Glutamatergic neuron (in vitro differentiated cells): ENCODE results near the gene RAB20. TPM values are rescaled to one million over a fixed set of nuclear protein-coding genes. Genes with fewer than 3 reads are reported as not detected.
"Not testable (repeated sequence)": the region's sequence is repeated elsewhere in the genome, so short reads cannot be mapped to it uniquely, and the experiment has no call there.

Experiments
- DNase-seq: peaks from one replicate; pipeline ENCODE4 v3.0.0; 2022
- H3K27ac Mint-ChIP-seq: one replicate; pipeline ENCODE4 v1.8.0; 2020; ENCODE audit warnings: mild to moderate bottlenecking, mixed read lengths, inconsistent platforms; ENCODE audit not compliant: unreplicated experiment
- H3K27me3 Mint-ChIP-seq: one replicate; pipeline ENCODE4 v1.8.0; 2020; ENCODE audit warnings: mild to moderate bottlenecking, moderate library complexity, mixed read lengths, inconsistent platforms; ENCODE audit not compliant: unreplicated experiment
- H3K36me3 Mint-ChIP-seq: one replicate; pipeline ENCODE4 v1.8.0; 2020; ENCODE audit warnings: mild to moderate bottlenecking, mixed read lengths, inconsistent platforms; ENCODE audit not compliant: unreplicated experiment
- H3K4me1 Mint-ChIP-seq: one replicate; pipeline ENCODE4 v1.8.0; 2020; ENCODE audit warnings: mild to moderate bottlenecking, low read depth, mixed read lengths, inconsistent platforms; ENCODE audit not compliant: unreplicated experiment
- H3K4me3 Mint-ChIP-seq: one replicate; pipeline ENCODE4 v1.8.0; 2020; ENCODE audit warnings: mild to moderate bottlenecking, mixed read lengths, inconsistent platforms; ENCODE audit not compliant: unreplicated experiment
- H3K9me3 Mint-ChIP-seq: one replicate; pipeline ENCODE4 v1.8.0; 2020; ENCODE audit warnings: mild to moderate bottlenecking, moderate library complexity, mixed read lengths, inconsistent platforms; ENCODE audit not compliant: unreplicated experiment
- CTCF ChIP-seq: fragments of 200-600 bp; sonication (generic); IDR thresholded peaks from one replicate; pipeline ENCODE4 v1.5.0; 2021; ENCODE audit not compliant: partially characterized antibody, unreplicated experiment
- total RNA-seq: library from RNA; stranded (reverse); fragmentation: NEBNext Ultra II Directional; extraction: Animal tissue kit (Norgen Biotek cat#: 25700); gene quantifications from one replicate; pipeline ENCODE4 v1.2.1, GENCODE V29; 2021; ENCODE audit not compliant: unreplicated experiment

RAB20 gene
- total RNA-seq, 1 donor from 2014 or later = 1.7 TPM

GRCh38 chr13:110538632-110539031 lies 22.9 kb downstream of the RAB20 start:
- H3K27ac Mint-ChIP-seq = no peak overlapping the region
- H3K9me3 Mint-ChIP-seq = no peaks in the 10 kb centered on the region
- no peak for TF ChIP-seq CTCF
- H3K36me3 Mint-ChIP-seq = no peaks in the 10 kb centered on the region
- peak; percentile 56 for DNase-seq
- peaks cover 4% of the 10 kb centered on the region for H3K4me1 Mint-ChIP-seq
- no peaks in the 10 kb centered on the region for H3K27me3 Mint-ChIP-seq
- no peak overlapping the region for H3K4me3 Mint-ChIP-seq

GRCh38 chr13:110536006-110536693 lies 25.4 kb downstream of the RAB20 start:
- Mint-ChIP-seq H3K36me3 (no peaks in the 10 kb centered on the region), H3K4me3 (no peak overlapping the region), H3K27me3 (no peaks in the 10 kb centered on the region), H3K4me1 (peaks cover 4% of the 10 kb centered on the region), H3K27ac (no peak overlapping the region), H3K9me3 (no peaks in the 10 kb centered on the region)
- peak; percentile 4 for DNase-seq
- TF ChIP-seq CTCF = no peak

DNA sequence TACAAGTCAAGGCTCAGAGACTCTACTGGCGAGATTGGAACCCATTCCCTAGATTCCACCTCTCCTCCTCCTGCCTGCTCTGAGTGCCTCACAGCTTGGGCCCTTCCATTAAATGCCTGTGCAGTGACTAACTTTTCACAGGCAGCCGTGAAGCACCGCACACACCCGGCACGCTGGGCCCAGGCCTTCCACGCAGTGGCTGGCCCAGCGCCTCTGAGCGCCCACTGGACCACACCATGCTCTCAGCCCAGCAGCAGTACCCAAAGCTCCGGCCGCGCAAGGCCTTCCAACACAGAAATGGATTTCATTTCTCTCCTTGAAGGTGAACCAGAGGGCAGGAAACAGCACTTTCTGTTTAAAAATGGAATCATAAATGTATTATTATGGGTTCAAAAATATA lies 26.0 kb downstream of the RAB20 start:
- no peaks in the 10 kb centered on the region for H3K9me3 Mint-ChIP-seq
- no peak overlapping the region for H3K4me3 Mint-ChIP-seq
- H3K4me1 Mint-ChIP-seq = peaks cover 4% of the 10 kb centered on the region
- no peak for TF ChIP-seq CTCF
- no peaks in the 10 kb centered on the region for H3K36me3 Mint-ChIP-seq
- peak; percentile 2 for DNase-seq
- H3K27me3 Mint-ChIP-seq = peaks cover 2% of the 10 kb centered on the region
- H3K27ac Mint-ChIP-seq = no peak overlapping the region

- no peak for TF ChIP-seq CTCF
- peaks cover 6% of the 10 kb centered on the region for H3K4me1 Mint-ChIP-seq
- DNase-seq = no peak
- H3K27me3 Mint-ChIP-seq = peaks cover 2% of the 10 kb centered on the region
- no peak overlapping the region for H3K27ac Mint-ChIP-seq
- H3K9me3 Mint-ChIP-seq = no peaks in the 10 kb centered on the region
- H3K4me3 Mint-ChIP-seq = no peak overlapping the region
- no peaks in the 10 kb centered on the region for H3K36me3 Mint-ChIP-seq
These were observed 27.5 kb downstream of the RAB20 start for GRCh38 chr13:110533771-110534670.

GRCh38 chr13:110532258-110532657 lies 29.3 kb downstream of the RAB20 start:
- not testable (repeated sequence) for H3K36me3 Mint-ChIP-seq, H3K4me1 Mint-ChIP-seq, DNase-seq, H3K27me3 Mint-ChIP-seq, H3K27ac Mint-ChIP-seq, H3K4me3 Mint-ChIP-seq, H3K9me3 Mint-ChIP-seq
